GM19193 (cell line): ENCODE data around the gene RASGRP4.

ENCODE experiments used
- POLR2A ChIP-seq: IDR thresholded peaks from 4 replicates; pipeline ENCODE4 v1.6.1; 2011; ENCODE audit not compliant: insufficient read depth, insufficient read length; ENCODE audit errors: extremely low read depth

RASGRP4 gene

DNA sequence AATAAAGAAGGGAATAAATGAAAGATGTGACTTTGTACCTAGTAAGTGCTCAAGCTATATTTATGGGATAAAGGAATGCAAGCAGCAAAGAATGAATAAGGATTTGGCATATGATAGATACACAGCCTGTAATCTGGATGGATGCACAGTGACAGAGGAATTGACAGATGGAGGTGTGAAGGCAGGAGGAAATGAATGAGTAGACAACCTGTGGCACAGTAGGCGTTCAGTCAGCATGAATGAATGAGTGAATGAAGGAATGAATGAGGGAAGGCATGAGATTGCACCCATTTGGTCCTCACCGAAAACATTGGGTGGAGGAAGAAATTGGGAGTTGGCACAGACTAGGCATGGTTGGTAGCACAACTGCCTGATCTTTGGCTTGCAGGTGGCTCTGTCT lies 56.4 kb downstream of the RASGRP4 start:
- no peak for TF ChIP-seq POLR2A

DNA sequence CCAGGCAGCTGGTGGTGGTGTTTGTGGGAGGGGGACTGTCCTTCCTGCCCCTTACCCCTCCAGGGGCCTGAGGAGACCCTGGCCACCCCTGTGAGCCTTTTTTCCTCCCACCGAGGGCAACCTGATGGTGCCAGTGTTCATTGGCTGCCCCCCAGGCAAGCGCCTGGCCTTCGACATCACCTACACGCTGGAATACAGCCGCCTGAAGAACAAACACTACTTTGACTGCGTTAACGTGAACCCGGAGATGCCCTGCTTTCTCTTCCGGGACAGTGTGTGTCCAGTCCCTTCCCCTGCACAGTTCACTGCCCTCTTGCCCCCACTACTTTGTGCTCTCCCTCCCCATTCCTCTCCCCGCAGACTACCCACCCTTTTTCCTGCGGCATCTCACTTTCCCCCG lies 59.0 kb downstream of the RASGRP4 start:
- no peak for TF ChIP-seq POLR2A

DNA sequence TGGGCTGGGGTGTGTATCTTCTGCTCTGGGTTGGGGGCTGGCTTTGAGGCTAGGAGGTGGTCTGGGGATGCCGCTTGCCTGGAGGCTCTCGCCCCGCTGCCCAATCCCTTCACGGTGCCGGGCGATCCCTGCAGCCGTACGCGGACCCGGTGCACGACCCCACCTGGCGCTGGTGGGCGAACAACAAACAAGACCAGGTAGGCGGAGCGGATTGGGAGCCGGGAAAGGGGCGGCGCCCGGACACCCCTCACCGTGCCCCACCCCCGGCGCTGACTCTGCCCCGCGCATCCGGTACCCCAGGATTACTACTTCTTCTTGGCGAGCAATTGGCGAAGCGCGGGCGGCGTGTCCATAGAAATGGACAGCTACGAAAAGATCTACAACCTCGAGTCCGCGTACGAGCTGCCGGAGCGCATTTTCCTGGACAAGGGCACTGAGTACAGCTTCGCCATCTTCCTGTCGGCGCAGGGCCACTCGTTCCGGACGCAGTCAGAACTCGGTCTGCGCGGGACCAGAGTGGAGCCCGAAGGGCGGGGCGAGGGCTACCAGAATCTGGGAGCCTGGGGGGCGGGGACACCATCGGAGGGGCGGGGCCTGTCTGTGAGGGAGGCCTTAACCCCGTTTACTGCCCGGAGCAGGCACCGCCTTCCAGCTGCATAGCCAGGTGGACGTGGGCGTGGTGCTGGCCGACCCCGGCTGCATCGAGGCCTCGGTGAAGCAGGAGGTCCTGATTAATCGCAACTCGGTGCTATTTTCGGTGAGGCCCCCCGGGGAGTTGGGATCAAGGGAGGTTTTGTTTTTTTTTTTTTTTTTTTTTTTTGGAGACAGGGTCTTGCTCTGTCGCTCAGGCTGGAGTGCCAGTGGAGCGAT lies 63.7 kb downstream of the RASGRP4 start:
- no peak for TF ChIP-seq POLR2A

- no peak for TF ChIP-seq POLR2A
These were observed 64.4 kb downstream of the RASGRP4 start for GRCh38 chr19:38361633-38362075.

GRCh38 chr19:38360839-38361631 lies 65.0 kb downstream of the RASGRP4 start:
- TF ChIP-seq POLR2A: no peak

DNA sequence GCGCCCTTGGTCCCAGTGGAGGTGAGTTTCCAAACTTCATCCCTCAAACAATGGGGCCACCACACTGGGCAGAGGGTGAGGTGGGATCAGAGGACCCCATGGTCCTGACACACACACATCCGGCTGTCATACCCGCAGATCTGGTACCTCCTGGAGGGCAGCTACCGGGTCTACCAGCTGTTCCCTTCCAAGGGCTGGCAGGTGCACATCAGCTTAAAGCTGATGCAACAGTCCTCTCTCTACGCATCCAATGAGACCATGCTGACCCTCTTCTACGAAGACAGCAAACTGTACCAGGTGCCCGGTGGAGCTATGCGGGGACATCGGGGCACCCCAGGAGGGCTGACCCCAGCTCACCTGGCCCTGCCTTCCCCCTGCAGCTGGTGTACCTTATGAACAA lies 65.7 kb downstream of the RASGRP4 start:
- no peak for TF ChIP-seq POLR2A

- TF ChIP-seq POLR2A: no peak
These were observed 66.6 kb downstream of the RASGRP4 start for GRCh38 chr19:38359242-38360021.
